Neural cell (in vitro differentiated cells): ENCODE results near the gene MS4A2. TPM values are rescaled to one million over a fixed set of nuclear protein-coding genes. Genes with fewer than 3 reads are reported as not detected.
"Not testable (repeated sequence)": the region's sequence is repeated elsewhere in the genome, so short reads cannot be mapped to it uniquely, and the experiment has no call there.

Experiments used
- H2AFZ ChIP-seq: fragments of 200-600, 300-800 bp; sonication (generic), shearing (Covaris generic); 2 replicates; pipeline ENCODE4 v1.6.0; 2014; ENCODE audit warnings: low read depth, mild to moderate bottlenecking, antibody characterized with exemption, low read length, moderate library complexity
- H3F3A ChIP-seq: fragments of 200-600 bp; shearing (Covaris generic); 2 replicates; pipeline ENCODE4 v1.6.1; 2016; ENCODE audit warnings: mild to moderate bottlenecking, moderate library complexity, mixed read lengths, antibody characterized with exemption, low read length; ENCODE audit not compliant: insufficient read depth, poor library complexity, severe bottlenecking
- H3K27ac ChIP-seq: fragments of 200-600, 300-800 bp; sonication (generic), shearing (Covaris generic); 2 replicates; pipeline ENCODE4 v1.5.1; 2014; ENCODE audit warnings: mild to moderate bottlenecking, low read length, moderate library complexity
- H3K27me3 ChIP-seq: fragments of 300-800, 200-600 bp; sonication (generic), shearing (Covaris generic); 2 replicates; pipeline ENCODE4 v1.6.0; 2014; ENCODE audit warnings: mild to moderate bottlenecking, low read depth, low read length, moderate library complexity; ENCODE audit not compliant: insufficient read depth
- H3K36me3 ChIP-seq: fragments of 300-800, 200-600 bp; sonication (generic), shearing (Covaris generic); 2 replicates; pipeline ENCODE4 v1.5.1; 2014; ENCODE audit warnings: mild to moderate bottlenecking, antibody characterized with exemption, low read length, moderate library complexity; ENCODE audit not compliant: insufficient read depth
- H3K4me2 ChIP-seq: fragments of 300-800, 200-600 bp; sonication (generic), shearing (Covaris generic); 2 replicates; pipeline ENCODE4 v1.6.0; 2014; ENCODE audit warnings: mild to moderate bottlenecking, low read length
- H3K4me3 ChIP-seq: fragments of 300-800, 200-600 bp; sonication (generic), shearing (Covaris generic); 2 replicates; pipeline ENCODE4 v1.5.1; 2014; ENCODE audit warnings: mild to moderate bottlenecking, low read length, moderate library complexity
- H3K79me2 ChIP-seq: fragments of 200-600 bp; shearing (Covaris generic); replicated peaks from 2 replicates; pipeline ENCODE4 v1.6.0; 2014; ENCODE audit warnings: mild to moderate bottlenecking, low read length, moderate library complexity; ENCODE audit not compliant: insufficient read depth
- H3K9ac ChIP-seq: fragments of 300-800, 200-600 bp; sonication (generic), shearing (Covaris generic); 2 replicates; pipeline ENCODE4 v1.6.1; 2016; ENCODE audit warnings: mild to moderate bottlenecking, low read length, mixed read lengths
- H3K9me2 ChIP-seq: fragments of 200-600 bp; shearing (Covaris generic); 2 replicates; pipeline ENCODE4 v1.6.1; 2016; ENCODE audit warnings: mild to moderate bottlenecking, low read length, mixed read lengths; ENCODE audit not compliant: insufficient read depth
- H3K9me3 ChIP-seq: fragments of 200-600, 300-800 bp; sonication (generic), shearing (Covaris generic); 2 replicates; pipeline ENCODE4 v1.6.1; 2016; ENCODE audit warnings: mild to moderate bottlenecking, mixed run types, low read length, moderate library complexity, mixed read lengths
- H4K20me1 ChIP-seq: fragments of 200-600 bp; shearing (Covaris generic); 2 replicates; pipeline ENCODE4 v1.6.1; 2016; ENCODE audit warnings: mild to moderate bottlenecking, mixed run types; ENCODE audit not compliant: insufficient read depth
- EP300 ChIP-seq: fragments of 450-650 bp; conservative IDR thresholded peaks from 2 replicates; pipeline ENCODE4 v1.6.1; 2014; ENCODE audit warnings: antibody characterized with exemption, mild to moderate bottlenecking, moderate library complexity; ENCODE audit not compliant: poor library complexity, severe bottlenecking
- EZH2 ChIP-seq: fragments of 200-600, 300-800 bp; shearing (Covaris generic), sonication (generic); IDR thresholded peaks from 2 replicates; pipeline ENCODE4 v1.6.1; 2014; ENCODE audit warnings: antibody characterized with exemption, low read length, borderline replicate concordance, mild to moderate bottlenecking; ENCODE audit not compliant: insufficient read depth, poor library complexity, severe bottlenecking
- MXI1 ChIP-seq: fragments of 450-650 bp; conservative IDR thresholded peaks from 2 replicates; pipeline ENCODE4 v1.6.1; 2014; ENCODE audit warnings: antibody characterized with exemption, mild to moderate bottlenecking; ENCODE audit not compliant: poor library complexity, severe bottlenecking
- POLR2AphosphoS5 ChIP-seq: IDR thresholded peaks from 2 replicates; pipeline ENCODE4 v1.6.1; 2012
- RAD21 ChIP-seq: fragments of 450-650 bp; conservative IDR thresholded peaks from 2 replicates; pipeline ENCODE4 v1.6.1; 2014; ENCODE audit warnings: antibody characterized with exemption, mild to moderate bottlenecking, moderate library complexity
- SMC3 ChIP-seq: fragments of 450-650 bp; conservative IDR thresholded peaks from 2 replicates; pipeline ENCODE4 v1.6.1; 2014; ENCODE audit warnings: antibody characterized with exemption, mild to moderate bottlenecking, moderate library complexity; ENCODE audit not compliant: poor library complexity
- TAF1 ChIP-seq: IDR thresholded peaks from 2 replicates; pipeline ENCODE4 v1.6.1; 2012; ENCODE audit warnings: low read depth
- polyA plus RNA-seq: library from polyadenylated mRNA; depleted of rRNA; stranded (reverse); fragments of >200 nt; gene quantifications from 2 replicates; pipeline ENCODE4 v1.2.3, GENCODE V29; 2014
- TF ChIP-seq, protein P1 (sequence below): fragments of 450-650 bp; IDR thresholded peaks from 2 replicates; pipeline ENCODE4 v1.5.1; 2014; ENCODE audit warnings: antibody characterized with exemption, mild to moderate bottlenecking, moderate library complexity; ENCODE audit not compliant: poor library complexity, severe bottlenecking
- TF ChIP-seq, protein P2 (sequence below): IDR thresholded peaks from 2 replicates; pipeline ENCODE4 v1.6.1; 2012; ENCODE audit warnings: borderline replicate concordance

The MS4A2 gene
- polyA plus RNA-seq, 1 donor from 2014 or later: not detected

GRCh38 chr11:60065801-60066200 is 22.7 kb upstream of the MS4A2 start:
- Histone ChIP-seq H3K27ac (no peak overlapping the region), H3K9me2 (no peaks in the 10 kb centered on the region), H3K36me3 (no peaks in the 10 kb centered on the region), H3K4me3 (no peak overlapping the region), H3K9ac (no peak overlapping the region), H4K20me1 (no peaks in the 10 kb centered on the region), H2AFZ (no peak overlapping the region), H3K4me2 (no peak overlapping the region), H3K27me3 (no peaks in the 10 kb centered on the region), H3K79me2 (no peaks in the 10 kb centered on the region), H3K9me3 (no peaks in the 10 kb centered on the region), H3F3A (no peaks in the 10 kb centered on the region)
- TF ChIP-seq POLR2AphosphoS5: no peak
- TF ChIP-seq, protein P1, sequence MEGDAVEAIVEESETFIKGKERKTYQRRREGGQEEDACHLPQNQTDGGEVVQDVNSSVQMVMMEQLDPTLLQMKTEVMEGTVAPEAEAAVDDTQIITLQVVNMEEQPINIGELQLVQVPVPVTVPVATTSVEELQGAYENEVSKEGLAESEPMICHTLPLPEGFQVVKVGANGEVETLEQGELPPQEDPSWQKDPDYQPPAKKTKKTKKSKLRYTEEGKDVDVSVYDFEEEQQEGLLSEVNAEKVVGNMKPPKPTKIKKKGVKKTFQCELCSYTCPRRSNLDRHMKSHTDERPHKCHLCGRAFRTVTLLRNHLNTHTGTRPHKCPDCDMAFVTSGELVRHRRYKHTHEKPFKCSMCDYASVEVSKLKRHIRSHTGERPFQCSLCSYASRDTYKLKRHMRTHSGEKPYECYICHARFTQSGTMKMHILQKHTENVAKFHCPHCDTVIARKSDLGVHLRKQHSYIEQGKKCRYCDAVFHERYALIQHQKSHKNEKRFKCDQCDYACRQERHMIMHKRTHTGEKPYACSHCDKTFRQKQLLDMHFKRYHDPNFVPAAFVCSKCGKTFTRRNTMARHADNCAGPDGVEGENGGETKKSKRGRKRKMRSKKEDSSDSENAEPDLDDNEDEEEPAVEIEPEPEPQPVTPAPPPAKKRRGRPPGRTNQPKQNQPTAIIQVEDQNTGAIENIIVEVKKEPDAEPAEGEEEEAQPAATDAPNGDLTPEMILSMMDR: no peak
- TF ChIP-seq MXI1: no peak
- no peak for TF ChIP-seq EP300
- no peak for TF ChIP-seq EZH2
- TF ChIP-seq RAD21: no peak
- TF ChIP-seq, protein P2, sequence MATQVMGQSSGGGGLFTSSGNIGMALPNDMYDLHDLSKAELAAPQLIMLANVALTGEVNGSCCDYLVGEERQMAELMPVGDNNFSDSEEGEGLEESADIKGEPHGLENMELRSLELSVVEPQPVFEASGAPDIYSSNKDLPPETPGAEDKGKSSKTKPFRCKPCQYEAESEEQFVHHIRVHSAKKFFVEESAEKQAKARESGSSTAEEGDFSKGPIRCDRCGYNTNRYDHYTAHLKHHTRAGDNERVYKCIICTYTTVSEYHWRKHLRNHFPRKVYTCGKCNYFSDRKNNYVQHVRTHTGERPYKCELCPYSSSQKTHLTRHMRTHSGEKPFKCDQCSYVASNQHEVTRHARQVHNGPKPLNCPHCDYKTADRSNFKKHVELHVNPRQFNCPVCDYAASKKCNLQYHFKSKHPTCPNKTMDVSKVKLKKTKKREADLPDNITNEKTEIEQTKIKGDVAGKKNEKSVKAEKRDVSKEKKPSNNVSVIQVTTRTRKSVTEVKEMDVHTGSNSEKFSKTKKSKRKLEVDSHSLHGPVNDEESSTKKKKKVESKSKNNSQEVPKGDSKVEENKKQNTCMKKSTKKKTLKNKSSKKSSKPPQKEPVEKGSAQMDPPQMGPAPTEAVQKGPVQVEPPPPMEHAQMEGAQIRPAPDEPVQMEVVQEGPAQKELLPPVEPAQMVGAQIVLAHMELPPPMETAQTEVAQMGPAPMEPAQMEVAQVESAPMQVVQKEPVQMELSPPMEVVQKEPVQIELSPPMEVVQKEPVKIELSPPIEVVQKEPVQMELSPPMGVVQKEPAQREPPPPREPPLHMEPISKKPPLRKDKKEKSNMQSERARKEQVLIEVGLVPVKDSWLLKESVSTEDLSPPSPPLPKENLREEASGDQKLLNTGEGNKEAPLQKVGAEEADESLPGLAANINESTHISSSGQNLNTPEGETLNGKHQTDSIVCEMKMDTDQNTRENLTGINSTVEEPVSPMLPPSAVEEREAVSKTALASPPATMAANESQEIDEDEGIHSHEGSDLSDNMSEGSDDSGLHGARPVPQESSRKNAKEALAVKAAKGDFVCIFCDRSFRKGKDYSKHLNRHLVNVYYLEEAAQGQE: no peak
- TF ChIP-seq TAF1: no peak
- no peak for TF ChIP-seq SMC3

GRCh38 chr11:60069450-60069849 is 19.0 kb upstream of the MS4A2 start:
- no peak for TF ChIP-seq TAF1
- no peak for TF ChIP-seq EZH2
- TF ChIP-seq SMC3: no peak
- H3K9me2 ChIP-seq: no peaks in the 10 kb centered on the region
- no peaks in the 10 kb centered on the region for H3K9me3 ChIP-seq
- no peaks in the 10 kb centered on the region for H3K27me3 ChIP-seq
- no peaks in the 10 kb centered on the region for H3F3A ChIP-seq
- H3K36me3 ChIP-seq: no peaks in the 10 kb centered on the region
- no peak overlapping the region for H3K4me2 ChIP-seq
- no peak overlapping the region for H2AFZ ChIP-seq
- no peak overlapping the region for H3K27ac ChIP-seq
- no peak overlapping the region for H3K9ac ChIP-seq
- H4K20me1 ChIP-seq: no peaks in the 10 kb centered on the region
- no peak overlapping the region for H3K4me3 ChIP-seq
- H3K79me2 ChIP-seq: no peaks in the 10 kb centered on the region

DNA sequence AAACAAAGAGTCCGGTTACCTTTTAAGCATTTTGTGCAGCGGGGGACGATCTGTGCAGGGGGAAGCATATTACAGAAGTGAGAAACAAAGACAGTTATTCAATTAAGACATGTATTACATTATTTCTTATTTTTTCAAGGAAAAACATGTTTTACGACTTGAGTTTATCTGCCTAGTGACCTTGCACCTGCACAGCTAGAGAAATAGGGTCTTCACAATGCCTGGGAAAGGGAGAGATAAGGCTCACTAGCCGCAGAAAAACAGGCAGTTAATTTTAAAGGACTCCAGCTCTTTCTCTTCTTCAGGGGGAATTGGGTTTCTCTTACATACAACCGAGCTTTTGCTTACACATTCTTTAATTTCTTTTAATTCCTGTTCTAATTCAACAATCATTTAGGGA is 16.8 kb upstream of the MS4A2 start:
- H3K36me3 ChIP-seq, H3F3A ChIP-seq, H3K4me2 ChIP-seq, H3K27me3 ChIP-seq, H4K20me1 ChIP-seq, H3K9me2 ChIP-seq, H3K4me3 ChIP-seq, H3K79me2 ChIP-seq, H3K9ac ChIP-seq, H3K9me3 ChIP-seq, H3K27ac ChIP-seq, H2AFZ ChIP-seq: not testable (repeated sequence)
